Liver (tissue), 3 donors: ENCODE data around the gene ARGLU1.

Source experiments
- EGR1 ChIP-seq, 2 donors: IDR thresholded peaks; 2 replicates each; pipeline ENCODE4 v1.6.1; 2016 to 2018; ENCODE audit warnings: antibody characterized with exemption in 2 of 2, low read depth in 2 of 2
- FOXA1 ChIP-seq: IDR thresholded peaks from 2 replicates; pipeline ENCODE4 v1.6.1; 2016; ENCODE audit warnings: antibody characterized with exemption
- GABPA ChIP-seq, 2 donors: IDR thresholded peaks in 1 of 2; conservative IDR thresholded peaks in 1 of 2; 2 replicates each; pipeline ENCODE4 v1.6.1; 2016; ENCODE audit warnings: antibody characterized with exemption in 2 of 2, mild to moderate bottlenecking in 1 of 2, moderate library complexity in 1 of 2
- HNF4G ChIP-seq: IDR thresholded peaks from 2 replicates; pipeline ENCODE4 v1.6.1; 2016; ENCODE audit warnings: antibody characterized with exemption
- JUND ChIP-seq, 2 donors: IDR thresholded peaks; 2 replicates each; pipeline ENCODE4 v1.6.1; 2016; ENCODE audit warnings: antibody characterized with exemption in 2 of 2
- RAD21 ChIP-seq, 2 donors: IDR thresholded peaks; 2 replicates each; pipeline ENCODE4 v1.6.1; 2016; ENCODE audit warnings: antibody characterized with exemption in 2 of 2, mild to moderate bottlenecking in 2 of 2
- TAF1 ChIP-seq: conservative IDR thresholded peaks from 2 replicates; pipeline ENCODE4 v1.6.1; 2016; ENCODE audit warnings: antibody characterized with exemption, mild to moderate bottlenecking
- YY1 ChIP-seq: IDR thresholded peaks from 2 replicates; pipeline ENCODE4 v1.6.1; 2016; ENCODE audit warnings: antibody characterized with exemption, mild to moderate bottlenecking
- ZBTB33 ChIP-seq: IDR thresholded peaks from 2 replicates; pipeline ENCODE4 v1.6.1; 2016; ENCODE audit warnings: antibody characterized with exemption
- TF ChIP-seq, protein P1 (sequence below): fragments of 150-350 bp; IDR thresholded peaks from 2 replicates; pipeline ENCODE4 v1.5.1; 2017; ENCODE audit warnings: improper control_type of control experiment, low read depth, low read length; ENCODE audit not compliant: missing input control
- TF ChIP-seq, protein P2 (sequence below): IDR thresholded peaks from 2 replicates; pipeline ENCODE4 v1.6.1; 2016; ENCODE audit warnings: antibody characterized with exemption
- TF ChIP-seq, protein P3 (sequence below): IDR thresholded peaks from 2 replicates; pipeline ENCODE4 v1.6.1; 2016; ENCODE audit warnings: antibody characterized with exemption, mild to moderate bottlenecking
- donor health status: healthy.
- donor health status: healthy.

DNA sequence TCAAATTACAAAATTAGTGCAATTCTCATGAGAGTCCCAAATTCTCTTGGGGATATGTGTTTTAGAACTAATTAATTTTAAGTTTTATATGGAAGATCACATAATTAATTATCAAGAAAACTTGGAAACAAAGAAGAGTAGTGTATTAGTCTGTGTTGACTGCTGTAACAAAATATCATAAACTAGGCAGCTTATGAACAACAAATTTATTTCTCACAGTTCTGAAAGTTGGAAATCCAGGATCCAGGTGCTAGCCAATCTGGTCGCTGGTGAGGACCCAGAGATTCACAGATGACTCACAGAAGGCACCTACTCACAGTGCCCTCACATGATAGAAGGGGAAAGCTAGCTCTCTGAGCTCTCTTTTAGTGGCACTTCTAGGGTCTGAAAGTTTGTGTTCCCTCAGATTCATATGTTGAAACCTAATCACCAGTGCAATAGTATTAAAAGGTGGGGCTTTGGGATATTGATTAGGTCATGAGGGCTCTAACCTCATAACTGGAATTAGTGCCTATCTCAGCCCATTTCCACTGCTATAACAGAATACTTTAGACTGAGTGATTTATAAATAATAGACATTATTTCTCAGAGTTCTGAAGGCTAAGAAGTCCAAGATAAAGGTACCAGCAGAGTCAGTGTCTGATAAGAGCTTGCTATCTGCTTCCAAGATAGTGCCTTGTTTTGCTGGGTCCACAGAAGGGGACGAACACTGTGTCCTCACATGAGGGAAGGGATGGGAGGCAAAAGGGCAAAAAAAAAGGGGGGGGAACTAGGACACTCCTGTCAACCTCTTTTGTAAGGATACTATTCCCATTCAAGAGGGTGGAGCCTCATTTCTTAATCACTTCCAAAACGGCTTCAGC, 1.5 kb upstream of the ARGLU1 start:
- TF ChIP-seq, protein P1, sequence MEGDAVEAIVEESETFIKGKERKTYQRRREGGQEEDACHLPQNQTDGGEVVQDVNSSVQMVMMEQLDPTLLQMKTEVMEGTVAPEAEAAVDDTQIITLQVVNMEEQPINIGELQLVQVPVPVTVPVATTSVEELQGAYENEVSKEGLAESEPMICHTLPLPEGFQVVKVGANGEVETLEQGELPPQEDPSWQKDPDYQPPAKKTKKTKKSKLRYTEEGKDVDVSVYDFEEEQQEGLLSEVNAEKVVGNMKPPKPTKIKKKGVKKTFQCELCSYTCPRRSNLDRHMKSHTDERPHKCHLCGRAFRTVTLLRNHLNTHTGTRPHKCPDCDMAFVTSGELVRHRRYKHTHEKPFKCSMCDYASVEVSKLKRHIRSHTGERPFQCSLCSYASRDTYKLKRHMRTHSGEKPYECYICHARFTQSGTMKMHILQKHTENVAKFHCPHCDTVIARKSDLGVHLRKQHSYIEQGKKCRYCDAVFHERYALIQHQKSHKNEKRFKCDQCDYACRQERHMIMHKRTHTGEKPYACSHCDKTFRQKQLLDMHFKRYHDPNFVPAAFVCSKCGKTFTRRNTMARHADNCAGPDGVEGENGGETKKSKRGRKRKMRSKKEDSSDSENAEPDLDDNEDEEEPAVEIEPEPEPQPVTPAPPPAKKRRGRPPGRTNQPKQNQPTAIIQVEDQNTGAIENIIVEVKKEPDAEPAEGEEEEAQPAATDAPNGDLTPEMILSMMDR, result no peak
- TF ChIP-seq RAD21 (IDR thresholded peaks at IDR 0.05), result no peak
- TF ChIP-seq YY1, result no peak
- TF ChIP-seq HNF4G, result no peak
- TF ChIP-seq EGR1 (IDR thresholded peaks at IDR 0.05; ENCODE audit: low read depth in 2 of 2), result no peak
- TF ChIP-seq, protein P2, sequence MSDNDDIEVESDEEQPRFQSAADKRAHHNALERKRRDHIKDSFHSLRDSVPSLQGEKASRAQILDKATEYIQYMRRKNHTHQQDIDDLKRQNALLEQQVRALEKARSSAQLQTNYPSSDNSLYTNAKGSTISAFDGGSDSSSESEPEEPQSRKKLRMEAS, result no peak
- TF ChIP-seq GABPA (IDR thresholded peaks at IDR 0.05 in 1 of 2, conservative IDR thresholded peaks at IDR 0.05 in 1 of 2), result no peak
- no peak for TF ChIP-seq TAF1
- TF ChIP-seq FOXA1, result no peak
- no peak for TF ChIP-seq JUND (IDR thresholded peaks at IDR 0.05)
- no peak for TF ChIP-seq ZBTB33
- TF ChIP-seq, protein P3, sequence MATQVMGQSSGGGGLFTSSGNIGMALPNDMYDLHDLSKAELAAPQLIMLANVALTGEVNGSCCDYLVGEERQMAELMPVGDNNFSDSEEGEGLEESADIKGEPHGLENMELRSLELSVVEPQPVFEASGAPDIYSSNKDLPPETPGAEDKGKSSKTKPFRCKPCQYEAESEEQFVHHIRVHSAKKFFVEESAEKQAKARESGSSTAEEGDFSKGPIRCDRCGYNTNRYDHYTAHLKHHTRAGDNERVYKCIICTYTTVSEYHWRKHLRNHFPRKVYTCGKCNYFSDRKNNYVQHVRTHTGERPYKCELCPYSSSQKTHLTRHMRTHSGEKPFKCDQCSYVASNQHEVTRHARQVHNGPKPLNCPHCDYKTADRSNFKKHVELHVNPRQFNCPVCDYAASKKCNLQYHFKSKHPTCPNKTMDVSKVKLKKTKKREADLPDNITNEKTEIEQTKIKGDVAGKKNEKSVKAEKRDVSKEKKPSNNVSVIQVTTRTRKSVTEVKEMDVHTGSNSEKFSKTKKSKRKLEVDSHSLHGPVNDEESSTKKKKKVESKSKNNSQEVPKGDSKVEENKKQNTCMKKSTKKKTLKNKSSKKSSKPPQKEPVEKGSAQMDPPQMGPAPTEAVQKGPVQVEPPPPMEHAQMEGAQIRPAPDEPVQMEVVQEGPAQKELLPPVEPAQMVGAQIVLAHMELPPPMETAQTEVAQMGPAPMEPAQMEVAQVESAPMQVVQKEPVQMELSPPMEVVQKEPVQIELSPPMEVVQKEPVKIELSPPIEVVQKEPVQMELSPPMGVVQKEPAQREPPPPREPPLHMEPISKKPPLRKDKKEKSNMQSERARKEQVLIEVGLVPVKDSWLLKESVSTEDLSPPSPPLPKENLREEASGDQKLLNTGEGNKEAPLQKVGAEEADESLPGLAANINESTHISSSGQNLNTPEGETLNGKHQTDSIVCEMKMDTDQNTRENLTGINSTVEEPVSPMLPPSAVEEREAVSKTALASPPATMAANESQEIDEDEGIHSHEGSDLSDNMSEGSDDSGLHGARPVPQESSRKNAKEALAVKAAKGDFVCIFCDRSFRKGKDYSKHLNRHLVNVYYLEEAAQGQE, result peak; percentile 52
